Measurements from ENCODE around the gene TMEM17.
A peak's percentile ranks its signal among the peaks of the same experiment; 100 is the strongest.

The TMEM17 gene

GRCh38 chr2:62461017-62461553 is 44.9 kb downstream of the TMEM17 start:
- TF ChIP-seq ZNF274 (IDR thresholded peaks at IDR 0.05; ENCODE audit: low read depth, low read length), result no peak
- no peak for TF ChIP-seq YY1 (IDR thresholded peaks at IDR 0.05; ENCODE audit: insufficient read depth, insufficient read length)
- no peak for TF ChIP-seq SUZ12 (IDR thresholded peaks at IDR 0.05; ENCODE audit: extremely low read depth, insufficient read depth, insufficient read length)
- Histone ChIP-seq H3K9ac (ENCODE audit: insufficient read length, low read depth) (no peak overlapping the region), H3K9me3 (ENCODE audit: insufficient read depth, low read length) (no peaks in the 10 kb centered on the region), H3K4me1 (ENCODE audit: insufficient read depth, insufficient read length) (peaks cover 6% of the 10 kb centered on the region), H3K4me3 (ENCODE audit: insufficient read length, low read depth) (no peak overlapping the region), H3K36me3 (ENCODE audit: insufficient read depth, insufficient read length, low read length) (no peaks in the 10 kb centered on the region), H3K27me3 (ENCODE audit: insufficient read depth, insufficient read length) (peaks cover 15% of the 10 kb centered on the region)
- DNase-seq (ENCODE audit: low read depth, low spot score), result no peak

- no peak overlapping the region for H3K4me3 ChIP-seq (ENCODE audit: insufficient read length, low read depth)
- DNase-seq (ENCODE audit: low read depth, low spot score), result no peak
- no peak for TF ChIP-seq SUZ12 (IDR thresholded peaks at IDR 0.05; ENCODE audit: extremely low read depth, insufficient read depth, insufficient read length)
- no peak for TF ChIP-seq YY1 (IDR thresholded peaks at IDR 0.05; ENCODE audit: insufficient read depth, insufficient read length)
- TF ChIP-seq ZNF274 (IDR thresholded peaks at IDR 0.05; ENCODE audit: low read depth, low read length), result no peak
- H3K36me3 ChIP-seq (ENCODE audit: insufficient read depth, insufficient read length, low read length), result no peaks in the 10 kb centered on the region
- H3K9ac ChIP-seq (ENCODE audit: insufficient read length, low read depth), result no peak overlapping the region
- no peaks in the 10 kb centered on the region for H3K9me3 ChIP-seq (ENCODE audit: insufficient read depth, low read length)
- H3K4me1 ChIP-seq (ENCODE audit: insufficient read depth, insufficient read length), result peaks cover 6% of the 10 kb centered on the region
- H3K27me3 ChIP-seq (ENCODE audit: insufficient read depth, insufficient read length), result peaks cover 18% of the 10 kb centered on the region
Measured at GRCh38 chr2:62460175-62460574, 45.8 kb downstream of the TMEM17 start.

DNA sequence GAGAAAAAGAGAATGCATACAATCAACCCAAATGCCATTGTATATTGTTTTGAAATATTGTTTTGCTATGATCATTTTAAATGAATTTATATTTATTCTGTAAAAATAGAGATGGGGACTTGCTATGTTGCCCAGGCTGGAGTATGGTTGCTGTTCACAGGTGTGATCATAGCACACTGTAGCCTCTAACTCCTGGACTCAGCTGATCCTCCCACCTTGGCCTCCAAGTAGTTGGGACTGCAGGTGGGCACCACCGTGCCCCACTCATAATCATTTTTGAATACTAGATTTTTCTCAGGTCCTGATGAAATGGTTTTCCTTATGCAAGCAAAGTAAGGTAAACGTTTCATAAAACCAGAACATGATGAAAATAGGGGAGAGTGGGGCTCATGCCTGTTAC is 46.3 kb downstream of the TMEM17 start:
- TF ChIP-seq ZNF274 (IDR thresholded peaks at IDR 0.05; ENCODE audit: low read depth, low read length), result no peak
- Histone ChIP-seq H3K36me3 (ENCODE audit: insufficient read depth, insufficient read length, low read length) (no peaks in the 10 kb centered on the region), H3K9me3 (ENCODE audit: insufficient read depth, low read length) (no peaks in the 10 kb centered on the region), H3K4me3 (ENCODE audit: insufficient read length, low read depth) (no peak overlapping the region), H3K9ac (ENCODE audit: insufficient read length, low read depth) (no peak overlapping the region), H3K4me1 (ENCODE audit: insufficient read depth, insufficient read length) (peaks cover 6% of the 10 kb centered on the region), H3K27me3 (ENCODE audit: insufficient read depth, insufficient read length) (peaks cover 18% of the 10 kb centered on the region)
- DNase-seq (ENCODE audit: low read depth, low spot score), result no peak

DNA sequence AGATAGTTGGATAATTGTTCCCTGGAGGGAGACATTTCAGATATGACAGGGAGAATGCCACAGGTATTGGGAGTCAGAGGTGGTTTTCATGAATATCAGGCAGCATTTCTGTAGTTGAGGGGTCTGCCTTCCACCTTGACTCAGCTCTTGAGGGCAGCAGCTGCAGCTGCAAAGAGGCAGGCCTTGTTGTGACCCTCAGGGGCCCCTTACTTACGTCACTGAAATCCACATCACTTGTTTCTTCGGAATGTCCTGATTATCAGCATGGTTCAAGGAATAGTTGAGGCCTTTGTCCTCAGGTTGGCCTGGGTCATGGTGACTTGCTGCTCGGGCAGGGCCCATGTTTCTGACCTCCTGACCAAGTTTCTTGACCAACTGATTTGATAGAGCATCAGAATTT is 46.9 kb downstream of the TMEM17 start:
- Histone ChIP-seq H3K9ac (ENCODE audit: insufficient read length, low read depth) (no peak overlapping the region), H3K4me3 (ENCODE audit: insufficient read length, low read depth) (no peak overlapping the region), H3K36me3 (ENCODE audit: insufficient read depth, insufficient read length, low read length) (no peaks in the 10 kb centered on the region), H3K27me3 (ENCODE audit: insufficient read depth, insufficient read length) (peaks cover 18% of the 10 kb centered on the region), H3K9me3 (ENCODE audit: insufficient read depth, low read length) (no peaks in the 10 kb centered on the region), H3K4me1 (ENCODE audit: insufficient read depth, insufficient read length) (peaks cover 4% of the 10 kb centered on the region)
- no peak for TF ChIP-seq ZNF274 (IDR thresholded peaks at IDR 0.05; ENCODE audit: low read depth, low read length)
- no peak for TF ChIP-seq SUZ12 (IDR thresholded peaks at IDR 0.05; ENCODE audit: extremely low read depth, insufficient read depth, insufficient read length)
- no peak for TF ChIP-seq YY1 (IDR thresholded peaks at IDR 0.05; ENCODE audit: insufficient read depth, insufficient read length)
- no peak for DNase-seq (ENCODE audit: low read depth, low spot score)

GRCh38 chr2:62458671-62459081 is 47.3 kb downstream of the TMEM17 start:
- no peak for TF ChIP-seq YY1 (IDR thresholded peaks at IDR 0.05; ENCODE audit: insufficient read depth, insufficient read length)
- TF ChIP-seq SUZ12 (IDR thresholded peaks at IDR 0.05; ENCODE audit: extremely low read depth, insufficient read depth, insufficient read length), result no peak
- TF ChIP-seq ZNF274 (IDR thresholded peaks at IDR 0.05; ENCODE audit: low read depth, low read length), result no peak
- Histone ChIP-seq H3K4me3 (ENCODE audit: insufficient read length, low read depth) (no peak overlapping the region), H3K9me3 (ENCODE audit: insufficient read depth, low read length) (no peaks in the 10 kb centered on the region), H3K4me1 (ENCODE audit: insufficient read depth, insufficient read length) (peaks cover 4% of the 10 kb centered on the region), H3K27me3 (ENCODE audit: insufficient read depth, insufficient read length) (peaks cover 18% of the 10 kb centered on the region), H3K9ac (ENCODE audit: insufficient read length, low read depth) (no peak overlapping the region), H3K36me3 (ENCODE audit: insufficient read depth, insufficient read length, low read length) (no peaks in the 10 kb centered on the region)
- no peak for DNase-seq (ENCODE audit: low read depth, low spot score)

GRCh38 chr2:62458206-62458641 is 47.8 kb downstream of the TMEM17 start:
- H3K36me3 ChIP-seq (ENCODE audit: insufficient read depth, insufficient read length, low read length), result no peaks in the 10 kb centered on the region
- TF ChIP-seq YY1 (IDR thresholded peaks at IDR 0.05; ENCODE audit: insufficient read depth, insufficient read length) (no peak), ZNF274 (IDR thresholded peaks at IDR 0.05; ENCODE audit: low read depth, low read length) (no peak), SUZ12 (IDR thresholded peaks at IDR 0.05; ENCODE audit: extremely low read depth, insufficient read depth, insufficient read length) (no peak)
- no peak for DNase-seq (ENCODE audit: low read depth, low spot score)
- peaks cover 18% of the 10 kb centered on the region for H3K27me3 ChIP-seq (ENCODE audit: insufficient read depth, insufficient read length)
- H3K9ac ChIP-seq (ENCODE audit: insufficient read length, low read depth), result no peak overlapping the region
- no peaks in the 10 kb centered on the region for H3K9me3 ChIP-seq (ENCODE audit: insufficient read depth, low read length)
- H3K4me3 ChIP-seq (ENCODE audit: insufficient read length, low read depth), result no peak overlapping the region
- H3K4me1 ChIP-seq (ENCODE audit: insufficient read depth, insufficient read length), result peaks cover 4% of the 10 kb centered on the region

DNA sequence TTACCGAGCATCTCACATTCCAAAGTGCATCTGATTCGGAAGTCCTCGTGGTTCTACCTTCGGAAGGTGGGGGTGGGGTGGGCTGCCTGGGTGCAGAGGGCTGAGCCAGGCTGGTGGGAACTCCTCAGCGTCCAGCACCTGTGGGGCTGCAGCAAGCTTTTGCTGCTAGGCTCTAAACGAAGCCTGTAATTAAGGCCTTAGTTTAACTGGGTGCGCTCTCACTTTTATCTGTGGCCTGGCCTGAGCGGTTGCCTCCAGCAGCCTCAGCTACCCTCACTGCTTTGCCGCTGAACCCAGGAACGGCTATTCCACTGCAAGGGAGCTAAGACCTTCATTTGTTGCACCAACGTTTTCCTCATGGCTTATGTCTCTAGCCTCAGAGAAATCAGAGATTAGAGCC is 48.4 kb downstream of the TMEM17 start:
- no peak for DNase-seq (ENCODE audit: low read depth, low spot score)
- H3K4me3 ChIP-seq (ENCODE audit: insufficient read length, low read depth), result peak overlapping the region; percentile 32
- H3K36me3 ChIP-seq (ENCODE audit: insufficient read depth, insufficient read length, low read length), result no peaks in the 10 kb centered on the region
- peaks cover 4% of the 10 kb centered on the region for H3K4me1 ChIP-seq (ENCODE audit: insufficient read depth, insufficient read length)
- no peaks in the 10 kb centered on the region for H3K9me3 ChIP-seq (ENCODE audit: insufficient read depth, low read length)
- peaks cover 18% of the 10 kb centered on the region for H3K27me3 ChIP-seq (ENCODE audit: insufficient read depth, insufficient read length)
- peak overlapping the region; percentile 71 for H3K9ac ChIP-seq (ENCODE audit: insufficient read length, low read depth)
- TF ChIP-seq SUZ12 (IDR thresholded peaks at IDR 0.05; ENCODE audit: extremely low read depth, insufficient read depth, insufficient read length), result no peak
- TF ChIP-seq ZNF274 (IDR thresholded peaks at IDR 0.05; ENCODE audit: low read depth, low read length), result no peak
- no peak for TF ChIP-seq YY1 (IDR thresholded peaks at IDR 0.05; ENCODE audit: insufficient read depth, insufficient read length)
